Erythroblast (primary cell): ENCODE data around the gene MYZAP.

Experiments used
- GATA1 ChIP-seq: IDR thresholded peaks from 2 replicates; pipeline ENCODE4 v1.6.1; 2011; ENCODE audit warnings: low read depth, mild to moderate bottlenecking, control low read depth, low read length, moderate library complexity
- POLR2A ChIP-seq: IDR thresholded peaks from 2 replicates; pipeline ENCODE4 v1.6.1; 2011; ENCODE audit warnings: mild to moderate bottlenecking, low read length

- no peak for TF ChIP-seq POLR2A
- no peak for TF ChIP-seq GATA1
Measured at GRCh38 chr15:57665194-57665593, 73.5 kb downstream of the MYZAP start.
